GM08714 (cell line): ENCODE data around the gene FAM186B.

ENCODE experiments used
- H3K4me3 ChIP-seq: fragments of 200-500 bp; sonication (Bioruptor generic); 2 replicates; pipeline ENCODE4 v1.5.1; 2014; ENCODE audit warnings: mild to moderate bottlenecking, low read length, inconsistent platforms
- ZNF274 ChIP-seq: IDR thresholded peaks from 2 replicates; pipeline ENCODE4 v1.6.1; 2012; ENCODE audit warnings: mild to moderate bottlenecking, low read depth, low read length

The FAM186B gene

DNA sequence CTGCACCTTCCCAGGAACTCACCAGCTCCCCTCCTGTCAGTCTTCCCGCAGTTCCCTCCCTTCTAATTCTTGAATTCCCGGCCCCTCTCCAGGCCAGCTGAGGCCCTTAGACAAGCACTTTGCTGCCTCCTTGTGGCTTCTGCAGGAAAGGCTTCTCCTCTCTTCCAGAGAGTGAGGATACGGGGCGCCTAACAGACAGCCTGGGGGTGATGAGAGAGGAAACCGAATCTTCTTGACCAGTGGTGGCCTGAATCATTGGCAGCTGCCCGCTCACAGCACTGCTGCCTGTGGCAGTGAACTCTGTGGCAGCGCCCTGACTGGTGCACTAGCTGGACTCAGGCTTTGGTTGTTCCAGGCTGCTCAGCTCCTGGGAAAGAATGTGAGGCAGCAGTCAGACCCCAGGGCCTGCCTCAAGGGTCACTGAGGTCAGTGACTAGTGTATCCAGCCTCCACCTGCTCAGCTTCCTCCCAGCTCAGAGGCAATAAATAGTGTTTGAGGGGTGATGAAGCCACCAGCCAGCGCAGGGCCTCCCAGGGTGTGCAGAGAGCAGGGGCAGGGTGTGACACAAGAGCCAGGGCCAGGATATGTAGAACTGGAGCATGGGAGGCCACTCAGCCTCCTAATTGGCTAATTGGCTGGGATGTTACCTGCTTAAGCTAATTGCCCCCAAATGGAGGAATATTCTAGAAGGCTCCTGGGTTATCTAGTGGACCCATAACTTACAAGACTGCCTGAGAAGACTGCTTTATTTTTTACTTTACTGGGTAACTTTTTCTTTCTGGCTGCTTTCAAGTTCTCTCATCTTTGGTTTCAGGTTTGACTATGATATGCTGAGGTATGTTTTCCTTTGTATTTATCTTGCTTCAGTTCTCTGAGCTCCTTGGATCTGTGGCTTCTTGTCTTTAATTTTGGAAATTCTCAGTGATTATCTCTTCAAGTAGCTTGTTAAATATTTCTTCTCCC, 24.6 kb downstream of the FAM186B start:
- H3K4me3 ChIP-seq, result no peak overlapping the region
- TF ChIP-seq ZNF274, result no peak

DNA sequence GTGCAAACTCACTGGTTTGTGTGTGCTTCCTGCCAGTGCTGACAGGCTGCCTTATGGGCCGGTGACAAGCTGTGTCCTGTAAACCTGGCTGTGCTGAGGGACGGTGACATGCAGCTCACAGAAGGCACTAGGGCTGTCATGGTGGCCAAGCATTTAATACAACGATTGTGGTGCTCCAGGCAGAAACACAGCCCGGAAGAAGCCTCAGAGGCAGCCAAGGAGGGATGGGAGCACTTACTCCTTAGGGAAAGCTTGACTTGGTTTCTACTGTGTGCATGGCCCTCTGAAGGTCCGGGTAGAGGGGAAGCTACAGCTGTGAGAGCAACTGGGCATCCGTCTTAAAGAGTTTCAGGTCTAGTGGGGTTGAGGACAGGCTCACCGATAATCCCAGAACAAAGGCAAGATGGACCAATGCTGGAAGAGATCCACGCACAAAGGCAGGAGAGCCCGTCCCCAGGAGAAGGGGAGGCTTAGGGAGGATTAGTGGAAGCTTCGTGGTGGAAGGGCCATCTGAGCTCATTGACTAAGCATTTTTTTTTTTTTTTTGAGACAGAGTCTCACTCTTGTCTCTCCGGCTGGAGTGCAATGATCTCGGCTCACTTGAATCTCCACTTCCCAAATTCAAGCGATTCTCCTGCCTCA, 26.8 kb downstream of the FAM186B start:
- no peak overlapping the region for H3K4me3 ChIP-seq

DNA sequence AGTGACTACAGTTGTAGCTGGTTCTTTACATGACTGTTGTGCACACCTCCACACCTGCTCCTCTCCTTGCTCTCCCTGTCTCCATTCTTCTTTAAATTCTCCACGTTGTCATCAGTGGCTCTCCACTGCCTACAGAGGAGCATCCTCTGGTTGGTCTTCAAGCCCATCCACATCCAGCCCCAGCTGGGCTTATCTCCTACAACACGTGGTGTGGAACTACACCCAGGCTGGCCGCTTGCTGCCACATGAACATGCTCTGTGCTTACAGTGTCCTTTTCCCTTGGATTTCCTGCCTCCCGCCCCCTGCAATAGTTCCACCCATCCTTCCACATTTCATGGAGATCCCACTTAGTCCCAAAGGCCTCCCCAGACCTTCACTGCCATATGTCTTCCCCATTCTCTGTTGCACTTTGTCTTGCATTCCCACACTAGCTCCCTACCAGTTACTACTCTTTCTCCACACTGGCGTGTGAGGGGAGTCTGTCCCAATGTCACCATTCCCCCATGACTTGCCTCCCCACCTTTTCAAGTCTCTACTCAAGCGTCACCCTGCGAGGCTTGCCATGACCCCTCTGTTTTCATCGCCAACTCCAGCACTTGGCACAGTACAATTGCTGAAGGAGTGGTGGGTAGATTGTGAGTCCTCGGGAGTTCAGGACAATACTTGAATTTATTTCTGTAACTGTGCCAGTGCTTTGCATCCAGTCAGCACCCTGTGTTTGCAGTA, 27.7 kb downstream of the FAM186B start:
- TF ChIP-seq ZNF274, result no peak
- no peak overlapping the region for H3K4me3 ChIP-seq

More for the DNA sequence above, 26.8 kb downstream of the FAM186B start:
- no peak for TF ChIP-seq ZNF274

GRCh38 chr12:49568442-49569162, 36.8 kb downstream of the FAM186B start:
- peak overlapping the region; percentile 86 for H3K4me3 ChIP-seq
- TF ChIP-seq ZNF274, result no peak

GRCh38 chr12:49567611-49568441, 37.6 kb downstream of the FAM186B start, which contains the start of gene MCRS1:
Gene MCRS1, minus strand, starts transcription at chr12:49568142. Its CDS starts 1,411 bp downstream, at chr12:49566731.
- TF ChIP-seq ZNF274, result no peak
- H3K4me3 ChIP-seq, result peak within 1 kb of the TSS; percentile 86

DNA sequence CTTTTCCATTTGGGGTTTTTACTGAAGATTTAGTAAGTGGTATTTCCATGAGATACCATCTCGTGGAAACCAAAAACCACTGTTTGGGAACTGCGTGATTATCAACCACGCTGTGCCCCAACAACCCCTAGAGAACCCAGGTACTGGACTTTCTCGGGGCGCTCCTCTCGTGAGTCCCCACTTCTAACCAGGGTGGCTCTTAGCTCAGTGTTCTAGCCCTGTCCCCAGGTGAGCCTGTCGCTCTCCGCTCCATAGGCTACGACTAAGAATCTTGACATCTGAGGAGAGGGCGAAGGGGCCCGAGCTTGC, 38.2 kb downstream of the FAM186B start:
- H3K4me3 ChIP-seq, result peak overlapping the region; percentile 86
- no peak for TF ChIP-seq ZNF274

- no peak for TF ChIP-seq ZNF274
- H3K4me3 ChIP-seq, result no peak overlapping the region; the same call in 1 of the 2 replicates
Observed at GRCh38 chr12:49566361-49566760, 39.1 kb downstream of the FAM186B start.

DNA sequence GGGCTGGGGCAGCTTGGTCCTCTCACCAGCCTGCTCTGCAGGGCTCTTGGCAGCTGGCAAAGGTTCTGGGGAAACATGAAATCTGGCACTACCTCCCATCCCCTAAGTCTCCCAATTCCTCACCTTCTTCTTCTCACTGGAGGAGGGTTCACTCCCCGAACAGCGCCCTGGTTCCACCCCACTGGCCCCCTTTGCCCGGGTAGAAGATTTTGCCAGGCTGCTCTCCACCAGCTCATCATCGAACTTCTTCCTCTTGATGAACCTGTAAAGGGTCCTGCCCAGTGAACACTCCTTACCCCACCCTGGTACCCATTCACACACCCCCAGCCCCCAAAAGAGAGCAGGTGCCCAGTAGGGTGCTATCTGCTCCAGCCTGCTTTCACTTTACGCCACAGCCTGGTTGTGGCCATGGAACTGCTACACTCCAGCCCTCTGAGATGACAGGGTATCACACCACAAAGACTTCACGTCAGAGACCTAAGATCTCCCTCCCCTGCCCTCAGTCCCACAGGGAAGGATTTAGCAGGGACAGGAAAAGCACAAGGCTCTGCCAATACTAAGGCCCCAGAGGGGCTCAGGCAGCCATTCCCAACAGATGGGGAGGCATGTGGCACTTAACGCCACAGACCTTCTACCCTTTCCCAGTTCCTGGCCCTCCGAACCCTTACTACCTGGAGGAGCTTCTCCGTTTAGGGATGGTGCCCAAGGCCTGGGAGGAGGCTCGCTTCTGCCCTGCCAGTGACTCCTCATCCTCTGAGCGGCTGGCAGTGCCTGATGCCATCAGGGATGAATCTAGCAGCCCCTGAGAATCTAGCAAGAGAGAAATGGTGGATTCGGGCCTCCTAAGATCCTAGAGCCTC, 39.8 kb downstream of the FAM186B start:
- no peak for TF ChIP-seq ZNF274
- no peak overlapping the region for H3K4me3 ChIP-seq

GRCh38 chr12:49564686-49565405, 40.6 kb downstream of the FAM186B start:
- no peak for TF ChIP-seq ZNF274
- H3K4me3 ChIP-seq, result no peak overlapping the region

DNA sequence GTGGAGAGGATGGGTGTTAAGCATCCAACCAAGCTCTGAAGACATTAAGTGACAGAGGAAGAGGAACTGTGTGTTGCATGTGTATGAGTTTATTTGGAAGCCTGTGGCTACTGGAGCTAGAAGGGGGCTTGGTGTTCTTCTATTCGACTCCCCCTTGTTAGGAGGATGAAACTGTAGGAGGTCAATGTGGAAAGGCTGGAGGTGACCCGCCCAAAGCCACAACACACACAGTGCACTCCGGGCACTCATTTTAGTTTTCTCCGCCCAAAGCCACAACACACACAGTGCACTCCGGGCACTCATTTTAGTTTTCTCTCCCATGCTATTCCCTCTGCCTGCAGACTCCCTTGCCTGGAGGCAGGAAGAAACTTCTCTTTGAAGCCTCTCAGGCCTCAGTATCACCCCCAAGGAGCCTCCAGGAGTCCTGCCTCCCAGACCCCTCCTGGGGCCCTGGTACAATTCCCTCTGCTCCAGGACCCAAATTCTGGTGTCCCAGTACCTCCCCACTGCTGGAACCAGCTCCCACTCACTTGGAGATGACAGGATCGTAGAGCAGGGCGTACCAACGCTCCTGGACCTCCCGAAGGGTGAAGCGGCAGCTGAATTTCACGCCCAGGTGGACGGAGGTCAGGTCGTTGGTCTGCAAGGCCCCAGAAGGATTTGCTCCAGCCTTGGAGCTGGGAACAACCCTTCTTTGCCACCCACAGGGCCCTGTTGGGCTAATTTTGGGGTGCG, 41.3 kb downstream of the FAM186B start:
- no peak for TF ChIP-seq ZNF274

GRCh38 chr12:49562831-49563230, 42.6 kb downstream of the FAM186B start:
- no peak overlapping the region for H3K4me3 ChIP-seq
- no peak for TF ChIP-seq ZNF274

More for the DNA sequence above, 41.3 kb downstream of the FAM186B start:
- H3K4me3 ChIP-seq, result no peak overlapping the region
